HG03565 (cell line): Measurements from ENCODE around the gene FAM135A.
"Not testable (repeated sequence)": the region's sequence is repeated elsewhere in the genome, so short reads cannot be mapped to it uniquely, and the experiment has no call there.

Source experiments
- ATAC-seq: cut with Tn5 transposase; IDR thresholded peaks from one replicate; pipeline ENCODE4 v1.9.1; 2021; ENCODE audit warnings: mild to moderate bottlenecking, moderate library complexity; ENCODE audit not compliant: unreplicated experiment

Gene FAM135A

DNA sequence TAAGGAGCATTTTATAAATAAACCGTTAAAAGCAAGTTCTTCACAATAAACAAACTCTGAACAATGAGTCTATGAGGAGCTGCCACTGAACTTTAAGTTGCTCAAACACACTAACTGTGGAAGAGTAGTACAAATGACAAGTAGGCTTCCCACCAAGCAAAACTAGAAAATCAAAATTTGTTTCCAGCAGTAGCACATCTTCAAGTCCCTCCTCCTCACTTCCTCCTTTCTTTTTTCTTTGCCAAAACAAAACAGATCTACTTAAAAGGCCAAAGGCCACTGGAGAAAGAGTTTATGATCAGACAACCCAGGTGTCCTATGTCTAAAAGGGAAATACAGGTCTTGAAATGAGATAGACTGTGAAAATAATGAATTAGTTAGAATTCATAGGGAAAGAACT is 17.1 kb upstream of the FAM135A start:
- no peak for ATAC-seq

DNA sequence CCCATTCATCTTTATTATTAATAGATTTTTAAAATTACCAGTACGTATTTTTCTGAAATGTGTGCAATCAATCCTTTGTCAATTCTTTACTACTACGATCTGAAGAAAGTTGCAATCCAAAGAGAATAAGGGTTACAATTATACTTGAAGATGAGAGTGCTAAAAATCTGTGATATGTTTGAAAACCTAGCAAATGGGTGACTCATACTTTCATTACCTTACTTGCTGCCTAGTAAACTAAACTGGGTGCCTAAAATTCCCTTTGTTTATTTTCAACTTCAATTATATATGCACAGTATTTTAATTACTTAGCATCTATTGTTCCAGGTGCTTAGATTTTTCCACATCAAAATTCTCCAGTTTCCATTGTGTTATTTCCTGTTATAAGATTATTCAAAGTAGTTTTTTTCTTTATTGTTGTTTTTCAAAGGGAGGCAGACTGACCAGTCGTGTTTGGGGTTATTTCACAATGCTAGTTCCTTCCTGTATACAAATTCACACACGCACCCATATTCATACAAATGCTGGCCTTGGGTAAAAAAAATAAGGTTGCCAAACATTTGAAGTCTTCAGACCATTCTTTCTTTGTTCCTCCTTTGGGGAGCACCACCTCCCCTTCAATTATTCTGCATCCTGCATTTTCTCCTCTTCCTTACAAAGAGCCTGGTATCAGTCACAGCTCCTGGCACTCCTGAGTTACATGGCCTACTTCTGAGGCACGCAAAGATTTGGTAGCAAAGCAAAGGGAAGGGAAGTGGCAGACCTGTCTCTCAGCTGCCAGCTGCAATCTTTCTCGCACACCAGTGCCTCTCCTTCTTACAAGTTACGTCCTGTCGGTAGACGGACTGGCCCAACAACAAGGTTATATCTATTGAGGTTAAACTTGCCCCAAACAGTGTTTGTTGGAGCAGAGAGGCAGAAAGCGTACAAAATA is 16.2 kb upstream of the FAM135A start:
- no peak for ATAC-seq

- no peak for ATAC-seq
Measured at GRCh38 chr6:70398783-70399728, 14.3 kb upstream of the FAM135A start.

- no peak for ATAC-seq
Measured at GRCh38 chr6:70404658-70405057, 8.7 kb upstream of the FAM135A start.

GRCh38 chr6:70409216-70409615 is 4.1 kb upstream of the FAM135A start:
- no peak for ATAC-seq

GRCh38 chr6:70411542-70412251 is 1.6 kb upstream of the FAM135A start:
- no peak for ATAC-seq

- peak; percentile 7 for ATAC-seq
Measured at GRCh38 chr6:70412252-70413113, 825 bp upstream of the FAM135A start.

- no peak for ATAC-seq
Measured at GRCh38 chr6:70413992-70414494, 735 bp downstream of the FAM135A start.

GRCh38 chr6:70414813-70415212 is 1.5 kb downstream of the FAM135A start:
- ATAC-seq = no peak

GRCh38 chr6:70415247-70415646 is 1.9 kb downstream of the FAM135A start:
- ATAC-seq = peak; percentile 16

- ATAC-seq = no peak
Measured at GRCh38 chr6:70415660-70416059, 2.4 kb downstream of the FAM135A start.

DNA sequence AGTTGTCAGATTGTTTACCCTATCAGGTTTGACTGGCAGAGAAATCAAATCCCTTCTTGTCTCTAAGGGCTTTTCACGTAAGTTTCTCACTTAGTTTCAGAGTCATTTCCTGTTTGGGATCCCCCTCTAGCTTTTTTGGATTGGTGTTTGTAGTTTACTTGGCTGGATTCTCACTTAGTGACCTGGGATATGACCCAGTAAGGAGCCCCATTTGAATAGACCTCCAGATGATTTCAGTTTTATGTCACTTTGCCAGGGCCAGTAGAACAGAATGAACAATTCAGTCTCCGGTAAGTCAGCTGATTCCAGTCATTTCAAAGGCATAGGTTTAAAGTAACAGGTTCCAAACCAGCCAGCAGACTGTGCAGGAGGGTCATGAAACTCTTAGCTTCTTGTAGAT is 8.2 kb downstream of the FAM135A start:
- ATAC-seq = peak; percentile 44

- no peak for ATAC-seq
Measured at GRCh38 chr6:70423189-70424134, 10.2 kb downstream of the FAM135A start.

- no peak for ATAC-seq
Measured at GRCh38 chr6:70424291-70424690, 11.0 kb downstream of the FAM135A start.

DNA sequence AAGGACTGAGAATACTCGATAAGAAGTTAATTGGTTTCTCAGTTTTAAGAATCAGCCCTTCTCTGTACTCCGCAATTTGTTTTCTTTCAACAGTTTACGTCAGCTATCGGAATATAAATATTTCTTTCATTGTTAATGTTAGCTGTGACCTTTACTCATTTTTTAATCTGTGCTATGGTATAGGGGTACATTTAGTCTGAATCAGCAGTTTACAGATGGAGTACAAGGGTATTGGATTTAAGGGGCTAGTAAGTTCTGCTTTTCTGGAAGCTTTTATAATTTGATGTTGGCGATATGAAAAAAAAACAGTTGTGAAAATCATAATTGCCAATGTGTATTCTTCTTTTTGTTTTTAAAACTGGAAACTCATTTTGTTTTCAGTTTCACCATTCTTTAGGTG is 23.0 kb downstream of the FAM135A start:
- no peak for ATAC-seq

GRCh38 chr6:70445001-70445400 is 31.7 kb downstream of the FAM135A start:
- ATAC-seq = no peak

DNA sequence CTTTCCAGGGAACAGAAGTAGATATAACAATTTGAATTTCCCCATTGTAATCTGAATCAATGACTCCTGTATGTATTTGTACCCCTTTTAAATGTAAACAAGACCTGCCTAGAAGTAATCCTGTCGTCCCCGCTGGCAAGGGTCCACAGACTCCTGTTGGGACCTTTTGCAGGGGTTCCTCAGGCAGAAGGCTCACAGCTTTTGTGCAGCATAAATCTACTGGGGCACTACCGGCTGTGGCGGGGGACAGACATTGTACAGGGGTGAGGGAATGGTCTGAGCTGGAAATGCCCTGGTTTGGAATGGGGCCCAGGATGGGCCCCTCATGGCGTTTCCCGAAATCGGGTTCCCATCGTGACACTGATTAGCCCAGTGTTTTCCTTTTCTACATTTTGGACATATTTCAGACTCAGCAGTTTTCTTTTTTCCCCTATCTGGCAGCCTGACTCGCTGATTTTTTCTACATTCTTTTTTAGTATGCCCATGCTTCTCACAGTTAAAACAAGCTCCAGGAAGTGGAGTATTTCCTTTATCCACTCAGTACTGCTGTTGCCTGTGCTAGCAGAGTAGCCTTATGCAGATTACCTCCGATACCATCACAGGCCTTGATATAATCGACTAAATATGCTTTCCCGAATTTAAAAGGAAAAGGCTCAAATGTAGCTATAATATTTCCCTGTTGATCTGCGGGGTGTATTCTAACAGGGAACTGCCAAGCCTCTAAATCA is 34.2 kb downstream of the FAM135A start:
- not testable (repeated sequence) for ATAC-seq

- not testable (repeated sequence) for ATAC-seq
Measured at GRCh38 chr6:70453899-70454298, 40.6 kb downstream of the FAM135A start.
